ENCODE data around the gene YY1.
"Not testable (repeated sequence)": the region's sequence is repeated elsewhere in the genome, so short reads cannot be mapped to it uniquely, and the experiment has no call there.

The YY1 gene

DNA sequence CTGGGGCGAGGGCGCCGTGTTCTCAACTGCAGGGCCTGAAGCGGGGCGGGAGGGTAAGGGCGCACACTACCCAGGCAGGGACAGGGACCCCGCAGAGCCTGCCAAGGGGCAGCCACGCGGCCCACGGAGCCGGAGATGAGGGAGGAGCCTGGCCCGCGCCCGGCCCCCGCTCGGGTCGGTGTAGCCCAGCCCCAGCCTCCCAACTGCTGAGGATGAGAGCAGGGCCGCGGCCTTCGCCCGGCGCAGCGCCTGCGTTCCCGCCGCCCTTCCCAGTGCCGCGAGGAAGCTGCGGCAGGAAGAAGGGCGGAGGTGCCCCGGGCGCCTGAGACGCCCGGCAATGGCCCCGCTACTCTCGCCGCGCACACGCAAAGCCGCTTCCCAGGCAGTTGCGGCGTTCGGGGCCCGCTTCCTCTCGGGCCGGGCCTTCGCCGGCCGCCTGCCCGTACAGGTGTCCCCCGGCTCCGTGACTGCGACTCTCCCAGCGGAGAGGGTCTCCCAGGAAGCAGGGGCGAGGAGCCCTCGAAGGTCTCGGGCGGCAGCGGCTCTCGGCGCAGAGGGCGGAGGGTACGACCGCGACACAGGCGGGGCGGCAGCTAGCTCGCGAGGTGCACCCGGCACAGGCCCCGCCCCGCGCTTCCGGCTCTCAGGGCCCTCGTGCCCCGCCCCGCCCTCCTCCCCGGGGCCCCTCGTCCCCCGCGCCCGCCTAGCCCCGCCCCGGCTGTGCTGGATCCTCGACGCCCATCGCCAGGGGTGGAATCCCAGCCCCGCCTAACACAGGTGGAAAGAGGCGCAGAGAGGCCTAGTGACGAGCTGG is 24.8 kb upstream of the YY1 start:
- peak; percentile 82 to 94 (median 89) for DNase-seq (ENCODE audit: low read depth in 3 of 3)

- DNase-seq (ENCODE audit: low read depth in 3 of 3) = no peak
Measured at GRCh38 chr14:100214770-100215083, 24.2 kb upstream of the YY1 start.

GRCh38 chr14:100215330-100215885 is 23.5 kb upstream of the YY1 start:
- no peak for DNase-seq (ENCODE audit: low read depth in 3 of 3)

GRCh38 chr14:100219126-100219785 is 19.7 kb upstream of the YY1 start:
- no peak for DNase-seq (ENCODE audit: low read depth in 3 of 3)

DNA sequence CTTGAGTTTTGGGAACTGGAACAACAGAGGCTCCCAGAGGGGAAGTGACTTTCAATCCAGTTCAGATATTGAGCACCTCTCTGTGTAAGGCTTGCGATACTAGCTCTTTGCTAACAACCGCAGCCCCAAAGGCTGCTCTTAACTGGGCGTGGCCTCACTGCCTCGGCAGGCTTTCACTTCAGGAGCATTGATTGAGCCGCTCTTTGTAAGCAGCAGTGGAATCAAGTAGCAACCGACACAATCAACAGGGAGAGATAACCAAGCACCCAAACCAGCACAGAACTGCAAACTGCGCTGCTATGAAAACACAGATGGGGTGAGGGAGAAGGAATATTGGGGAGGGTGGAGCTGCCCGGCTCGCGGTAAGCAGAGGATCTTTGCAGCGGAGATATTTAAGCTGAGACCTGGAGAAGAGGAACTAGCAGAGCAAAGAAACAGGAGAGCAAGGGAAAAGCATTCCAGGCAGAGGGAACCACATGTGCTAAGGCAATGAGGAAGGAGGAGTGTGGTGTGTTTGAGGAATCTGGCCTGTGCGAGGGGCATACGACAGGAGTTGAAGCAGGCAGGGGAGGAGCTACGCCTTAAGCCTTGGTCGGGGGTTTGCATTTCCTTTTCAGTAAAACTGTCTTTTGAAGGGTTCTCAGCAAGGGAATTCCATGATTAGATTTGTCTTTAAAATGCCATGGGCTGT is 17.3 kb upstream of the YY1 start:
- peak in 2 of 3 experiments; percentile 54 to 63 for DNase-seq (ENCODE audit: low read depth in 3 of 3)

GRCh38 chr14:100222224-100223093 is 16.5 kb upstream of the YY1 start:
- DNase-seq (ENCODE audit: low read depth in 3 of 3) = no peak

DNA sequence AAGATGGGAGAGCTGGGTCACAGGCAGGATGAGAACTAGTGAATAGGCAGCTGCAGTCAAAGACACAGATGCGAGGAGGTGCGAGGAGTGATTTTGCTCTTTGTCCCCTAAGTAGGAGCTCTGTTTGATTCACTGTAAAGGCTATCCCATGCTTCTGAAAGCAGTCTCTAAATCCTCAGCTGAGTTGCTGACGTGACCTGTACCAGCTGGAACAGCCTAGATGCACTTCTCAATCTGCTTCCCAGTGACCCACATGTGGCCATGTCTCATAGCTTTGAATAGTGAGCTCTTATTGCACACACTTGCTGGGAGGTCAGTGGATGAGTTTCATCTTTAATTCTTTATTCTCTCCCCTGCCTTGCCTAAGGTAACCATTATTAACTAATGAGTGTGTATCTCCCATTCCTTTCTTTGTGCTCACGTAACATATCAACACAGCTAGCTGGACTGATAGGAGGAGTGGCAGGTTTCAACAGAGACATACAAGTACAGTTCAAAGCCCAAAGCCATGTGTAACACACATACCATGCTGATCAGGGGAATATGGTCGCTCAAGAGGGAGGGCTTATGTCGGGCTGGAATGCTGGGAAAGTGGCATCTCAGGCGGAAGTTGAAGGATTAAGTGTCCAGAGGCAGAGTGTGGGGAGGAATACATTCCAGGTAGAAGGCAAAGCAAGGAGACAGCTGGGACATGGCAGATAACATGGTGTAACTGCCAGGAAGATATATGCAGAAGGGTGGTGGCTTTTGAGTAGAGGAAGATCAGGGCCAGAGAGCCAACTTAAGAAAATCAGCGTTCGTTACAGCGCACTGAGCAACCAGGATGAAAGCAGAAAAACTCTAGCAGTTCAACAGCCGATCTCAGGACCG is 15.4 kb upstream of the YY1 start:
- no peak for DNase-seq (ENCODE audit: low read depth in 3 of 3)

- no peak for DNase-seq (ENCODE audit: low read depth in 3 of 3)
Measured at GRCh38 chr14:100224229-100224866, 14.6 kb upstream of the YY1 start.

DNA sequence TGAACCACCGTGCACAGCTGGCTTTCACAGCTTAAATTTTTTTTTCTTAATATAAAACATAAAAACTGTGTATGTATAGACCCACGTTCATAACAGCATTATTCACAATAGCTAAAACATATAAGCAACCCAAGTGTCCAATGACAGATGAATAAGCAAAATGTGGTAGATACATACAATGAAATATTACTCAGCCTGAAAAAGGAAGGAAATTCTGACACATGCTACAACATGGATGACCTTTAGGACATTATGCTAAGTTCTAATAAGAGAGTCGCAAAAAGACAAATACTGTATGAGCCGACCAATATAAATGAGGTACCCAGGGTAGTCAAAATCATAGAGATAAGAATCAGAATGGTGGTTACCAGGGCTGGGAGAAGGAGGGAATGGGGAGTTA is 13.8 kb upstream of the YY1 start:
- DNase-seq (ENCODE audit: low read depth in 3 of 3) = no peak

- DNase-seq (ENCODE audit: low read depth in 3 of 3) = no peak
Measured at GRCh38 chr14:100230361-100230760, 8.6 kb upstream of the YY1 start.

DNA sequence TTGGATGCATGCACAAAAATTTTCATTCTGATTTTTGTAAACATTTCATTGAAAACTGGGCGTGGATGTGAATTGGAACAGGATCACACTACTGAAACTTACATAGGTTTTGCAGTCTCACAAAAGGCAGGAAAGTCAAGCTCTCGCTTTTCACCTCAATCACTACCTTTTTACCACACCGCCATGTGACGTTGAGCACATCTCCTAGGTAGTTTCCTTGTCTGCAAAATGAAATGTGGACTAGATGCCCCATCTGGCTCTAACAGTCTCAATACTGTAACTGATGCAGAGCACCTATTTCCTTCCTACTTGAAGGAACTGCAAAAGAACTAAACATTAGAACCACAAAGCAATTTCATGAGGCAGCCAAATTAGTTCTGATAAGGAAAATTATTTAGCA is 4.4 kb upstream of the YY1 start:
- no peak for DNase-seq (ENCODE audit: low read depth in 3 of 3)

GRCh38 chr14:100236271-100236818 is 2.6 kb upstream of the YY1 start:
- DNase-seq (ENCODE audit: low read depth in 3 of 3) = not testable (repeated sequence)

DNA sequence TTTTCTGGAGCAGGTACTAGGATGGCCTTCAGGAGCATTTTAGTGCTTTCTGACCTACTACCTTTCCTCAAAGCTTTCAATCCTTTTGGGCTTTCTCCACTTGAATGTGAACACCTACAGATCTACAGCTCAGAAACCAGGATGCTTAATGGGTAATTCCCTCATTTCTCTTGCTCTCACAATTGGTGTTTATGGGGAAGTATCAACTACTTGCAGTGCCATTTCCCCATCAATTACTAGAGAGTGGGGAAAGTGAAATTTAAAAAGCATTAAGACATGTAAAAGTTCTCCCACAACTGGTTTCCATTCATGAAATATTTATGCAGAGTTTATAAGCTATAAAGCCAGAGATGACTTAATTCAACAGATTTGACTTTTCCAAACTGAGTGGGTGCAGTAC is 2.1 kb upstream of the YY1 start:
- no peak for DNase-seq (ENCODE audit: low read depth in 3 of 3)

DNA sequence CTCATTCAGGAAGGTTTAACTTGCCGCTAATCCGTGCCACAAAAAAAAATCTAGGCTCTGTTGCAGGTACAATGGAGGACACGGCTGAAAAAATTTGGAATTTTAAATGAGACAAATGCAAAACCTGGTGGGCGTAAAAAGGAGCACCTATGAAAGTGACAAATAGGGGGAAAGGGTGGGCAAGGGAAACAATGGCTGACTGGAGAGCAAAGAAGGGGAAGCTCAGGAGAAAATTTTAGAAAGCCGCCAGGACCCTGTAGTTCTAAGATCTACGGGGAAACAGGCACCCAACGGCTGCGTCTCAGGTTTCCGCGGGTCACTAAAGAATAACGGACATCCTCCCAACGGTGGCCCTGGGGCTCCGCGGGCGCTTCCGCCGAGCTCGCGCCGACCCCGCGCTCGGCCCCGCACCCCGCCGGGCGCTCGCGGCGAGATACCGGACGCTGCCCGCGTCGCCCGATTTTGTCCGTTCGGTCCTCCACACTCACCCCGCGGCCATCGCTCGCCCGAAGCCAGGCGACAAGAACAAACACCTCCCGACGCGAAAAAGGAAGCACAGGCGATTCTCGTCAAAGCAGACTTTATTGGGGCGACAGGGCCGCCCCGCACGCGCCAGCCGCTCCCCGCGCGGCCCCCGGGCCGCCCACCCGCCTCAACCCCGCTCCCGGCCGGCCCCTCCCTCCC is 1.1 kb upstream of the YY1 start:
- DNase-seq (ENCODE audit: low read depth in 3 of 3) = peak in 1 of 3 experiments; percentile 43

GRCh38 chr14:100239211-100239839 is 381 bp downstream of the YY1 start:
- DNase-seq (ENCODE audit: low read depth in 3 of 3) = peak in 1 of 3 experiments; percentile 14

DNA sequence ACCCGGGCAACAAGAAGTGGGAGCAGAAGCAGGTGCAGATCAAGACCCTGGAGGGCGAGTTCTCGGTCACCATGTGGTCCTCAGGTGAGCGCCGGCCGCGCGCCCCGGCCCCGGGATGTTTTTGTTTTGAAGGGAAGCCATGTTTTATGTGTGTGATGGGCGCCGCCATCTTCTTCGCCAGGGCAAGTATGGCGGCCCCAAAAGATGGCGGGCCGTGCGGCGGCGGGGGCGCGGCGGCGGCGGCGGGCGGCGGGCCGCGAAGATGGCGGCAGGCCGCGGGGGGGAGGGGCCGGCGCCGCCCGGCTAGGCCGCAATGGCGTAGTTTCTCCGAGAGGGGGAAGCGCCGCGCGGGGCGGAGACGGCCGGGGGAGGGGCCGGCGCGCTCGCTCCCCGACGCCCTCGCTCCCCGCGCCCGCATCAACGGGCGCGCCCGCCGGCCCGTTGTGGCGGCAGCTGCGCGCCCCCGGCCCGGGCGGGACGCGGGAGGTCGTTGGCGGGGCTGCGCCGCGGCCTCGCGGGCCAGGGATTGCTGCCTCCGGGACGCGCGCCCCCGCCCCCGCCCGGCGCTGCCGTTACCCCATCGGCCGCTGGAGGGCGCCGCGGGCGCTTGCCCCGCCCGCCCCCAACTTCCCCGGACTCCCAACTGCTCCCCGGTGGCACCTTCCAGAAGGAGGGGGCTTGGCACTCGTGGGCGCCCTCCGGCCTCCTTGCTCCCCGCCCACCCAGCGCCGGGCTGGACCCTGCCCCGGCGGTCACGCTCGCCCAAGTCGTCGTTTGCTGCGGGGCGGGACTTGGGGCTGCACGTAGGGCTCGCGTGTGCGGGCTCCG is 1.1 kb downstream of the YY1 start:
- peak; percentile 61 to 86 (median 75) for DNase-seq (ENCODE audit: low read depth in 3 of 3)

DNA sequence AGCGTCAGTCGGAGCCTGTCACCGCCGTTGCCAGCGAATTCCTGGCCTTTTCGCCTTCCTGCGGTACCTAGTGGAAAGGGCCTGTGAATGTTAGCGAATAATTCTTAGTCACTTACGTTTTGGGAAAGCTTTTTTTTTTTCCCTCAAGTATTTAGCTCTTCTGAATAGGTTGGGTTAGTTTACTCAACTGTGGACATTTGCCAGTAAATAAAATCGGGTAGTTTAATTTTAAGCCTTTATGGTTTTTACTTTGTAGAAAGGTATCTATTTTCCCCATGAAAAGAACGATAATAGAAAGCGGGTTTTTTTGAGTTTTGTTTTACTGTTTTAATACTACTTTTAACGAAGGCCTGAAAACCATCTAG is 1.7 kb downstream of the YY1 start:
- DNase-seq (ENCODE audit: low read depth in 3 of 3) = no peak

- no peak for DNase-seq (ENCODE audit: low read depth in 3 of 3)
Measured at GRCh38 chr14:100241279-100241678, 2.3 kb downstream of the YY1 start.
